Mesodermal cell (in vitro differentiated cells): ENCODE measurements around the gene TECPR1. TPM values are rescaled to one million over a fixed set of nuclear protein-coding genes. Genes with fewer than 3 reads are reported as not detected.

Source experiments
- H3K27ac ChIP-seq: 2 replicates; pipeline ENCODE4 v1.7.0; 2013; ENCODE audit warnings: mild to moderate bottlenecking, low read depth, low read length, moderate library complexity; ENCODE audit not compliant: severe bottlenecking
- H3K36me3 ChIP-seq: 2 replicates; pipeline ENCODE4 v1.7.1; 2013; ENCODE audit warnings: mild to moderate bottlenecking, low read length, moderate library complexity; ENCODE audit not compliant: control insufficient read depth, insufficient read depth
- H3K4me1 ChIP-seq: one replicate; pipeline ENCODE4 v1.7.1; 2013; ENCODE audit warnings: mild to moderate bottlenecking, low read length; ENCODE audit not compliant: insufficient read depth, control insufficient read depth, poor library complexity, severe bottlenecking
- H3K4me3 ChIP-seq: 2 replicates; pipeline ENCODE4 v1.7.0; 2013; ENCODE audit warnings: low read length, control low read depth, mild to moderate bottlenecking; ENCODE audit not compliant: insufficient read depth, poor library complexity, severe bottlenecking; ENCODE audit errors: extremely low read depth
- H3K9me3 ChIP-seq: 2 replicates; pipeline ENCODE4 v1.7.1; 2013; ENCODE audit warnings: mild to moderate bottlenecking, low read length, moderate library complexity; ENCODE audit not compliant: control insufficient read depth
- WGBS, 2 experiments: methylation state at CpG; one replicate each; pipeline ENCODE4 v1.1.5; 2013; ENCODE audit warnings: missing lambda C conversion rate in 2 of 2; ENCODE audit not compliant: insufficient coverage in 2 of 2; 5-methylcytosine and 5-hydroxymethylcytosine counted together
- polyA plus RNA-seq, 2 experiments: library from polyadenylated mRNA; stranded (reverse); fragments of 50-300 nt; gene quantifications; one replicate each; pipeline ENCODE4 v1.2.3, GENCODE V29; 2013

TECPR1 gene, protein sequence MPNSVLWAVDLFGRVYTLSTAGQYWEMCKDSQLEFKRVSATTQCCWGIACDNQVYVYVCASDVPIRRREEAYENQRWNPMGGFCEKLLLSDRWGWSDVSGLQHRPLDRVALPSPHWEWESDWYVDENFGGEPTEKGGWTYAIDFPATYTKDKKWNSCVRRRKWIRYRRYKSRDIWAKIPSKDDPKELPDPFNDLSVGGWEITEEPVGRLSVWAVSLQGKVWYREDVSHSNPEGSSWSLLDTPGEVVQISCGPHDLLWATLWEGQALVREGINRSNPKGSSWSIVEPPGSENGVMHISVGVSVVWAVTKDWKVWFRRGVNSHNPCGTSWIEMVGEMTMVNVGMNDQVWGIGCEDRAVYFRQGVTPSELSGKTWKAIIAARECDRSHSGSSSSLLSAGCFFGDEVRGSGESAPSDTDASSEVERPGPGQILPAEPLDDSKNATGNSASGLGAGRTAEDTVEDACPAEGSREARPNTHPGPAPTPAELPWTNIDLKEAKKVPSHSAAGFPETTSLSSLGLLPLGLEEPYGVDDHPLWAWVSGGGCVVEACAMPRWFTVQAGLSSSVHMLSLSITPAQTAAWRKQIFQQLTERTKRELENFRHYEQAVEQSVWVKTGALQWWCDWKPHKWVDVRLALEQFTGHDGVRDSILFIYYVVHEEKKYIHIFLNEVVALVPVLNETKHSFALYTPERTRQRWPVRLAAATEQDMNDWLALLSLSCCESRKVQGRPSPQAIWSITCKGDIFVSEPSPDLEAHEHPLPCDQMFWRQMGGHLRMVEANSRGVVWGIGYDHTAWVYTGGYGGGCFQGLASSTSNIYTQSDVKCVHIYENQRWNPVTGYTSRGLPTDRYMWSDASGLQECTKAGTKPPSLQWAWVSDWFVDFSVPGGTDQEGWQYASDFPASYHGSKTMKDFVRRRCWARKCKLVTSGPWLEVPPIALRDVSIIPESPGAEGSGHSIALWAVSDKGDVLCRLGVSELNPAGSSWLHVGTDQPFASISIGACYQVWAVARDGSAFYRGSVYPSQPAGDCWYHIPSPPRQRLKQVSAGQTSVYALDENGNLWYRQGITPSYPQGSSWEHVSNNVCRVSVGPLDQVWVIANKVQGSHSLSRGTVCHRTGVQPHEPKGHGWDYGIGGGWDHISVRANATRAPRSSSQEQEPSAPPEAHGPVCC
- 24.3 TPM for polyA plus RNA-seq (2013, experiment 1 of 2)
- polyA plus RNA-seq (2013, experiment 2 of 2), result 19.2 TPM

DNA sequence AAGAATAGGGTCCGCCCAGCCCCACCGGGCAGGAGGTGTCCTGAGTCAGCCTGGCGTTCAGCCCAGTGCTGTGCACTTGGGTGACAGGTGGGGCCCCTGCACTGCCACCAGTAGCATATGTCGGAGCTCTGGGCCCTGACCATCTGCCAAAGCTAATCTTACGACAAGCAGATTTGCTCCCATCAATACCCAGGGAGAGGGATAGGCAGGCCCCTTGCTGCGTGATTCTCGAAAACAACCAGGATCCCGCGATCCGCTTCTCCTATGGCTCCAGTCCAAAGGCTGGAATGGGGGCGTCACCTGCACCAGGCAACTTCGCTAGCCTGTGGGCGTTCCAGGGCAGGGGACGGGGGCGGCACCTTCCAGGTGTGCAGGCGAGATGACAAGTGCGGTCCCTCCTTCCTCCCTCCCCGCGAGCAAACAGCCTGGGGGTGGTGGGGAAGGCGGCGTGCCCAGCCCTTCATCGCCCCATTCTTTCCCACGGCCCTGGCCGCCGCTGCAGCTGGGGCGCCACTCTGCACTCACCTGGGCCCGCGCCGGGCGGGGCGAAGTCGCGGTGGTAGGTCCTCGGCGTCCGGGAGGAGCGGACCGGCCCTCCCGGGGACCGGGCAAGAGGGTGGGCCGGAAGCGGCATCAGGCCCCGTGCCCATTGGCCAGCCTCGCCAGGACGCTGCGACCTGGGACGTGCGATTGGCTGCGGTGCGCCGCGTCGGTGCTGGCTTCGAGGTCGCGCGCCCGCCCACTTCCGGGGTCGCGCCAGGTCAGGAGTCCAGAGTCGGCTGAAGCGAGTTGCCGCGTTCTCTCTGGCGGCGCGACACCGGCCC is at the start of gene TECPR1:
TECPR1 (minus strand) TSS at position 632 of the 824 bp plus-strand sequence. CDS start 6,086 bp downstream, outside the sequence.
- H3K9me3 ChIP-seq, result no peaks in the 10 kb centered on the region
- H3K27ac ChIP-seq, result no peak within 1 kb of the TSS
- peaks cover 5% of the 10 kb centered on the region for H3K4me1 ChIP-seq
- WGBS, 2 experiments, result 1% methylated on average over 45 to 63 of the region's 69 CpGs
- peak within 1 kb of the TSS; percentile 87 for H3K4me3 ChIP-seq
- peaks cover 12% of the 10 kb centered on the region for H3K36me3 ChIP-seq

DNA sequence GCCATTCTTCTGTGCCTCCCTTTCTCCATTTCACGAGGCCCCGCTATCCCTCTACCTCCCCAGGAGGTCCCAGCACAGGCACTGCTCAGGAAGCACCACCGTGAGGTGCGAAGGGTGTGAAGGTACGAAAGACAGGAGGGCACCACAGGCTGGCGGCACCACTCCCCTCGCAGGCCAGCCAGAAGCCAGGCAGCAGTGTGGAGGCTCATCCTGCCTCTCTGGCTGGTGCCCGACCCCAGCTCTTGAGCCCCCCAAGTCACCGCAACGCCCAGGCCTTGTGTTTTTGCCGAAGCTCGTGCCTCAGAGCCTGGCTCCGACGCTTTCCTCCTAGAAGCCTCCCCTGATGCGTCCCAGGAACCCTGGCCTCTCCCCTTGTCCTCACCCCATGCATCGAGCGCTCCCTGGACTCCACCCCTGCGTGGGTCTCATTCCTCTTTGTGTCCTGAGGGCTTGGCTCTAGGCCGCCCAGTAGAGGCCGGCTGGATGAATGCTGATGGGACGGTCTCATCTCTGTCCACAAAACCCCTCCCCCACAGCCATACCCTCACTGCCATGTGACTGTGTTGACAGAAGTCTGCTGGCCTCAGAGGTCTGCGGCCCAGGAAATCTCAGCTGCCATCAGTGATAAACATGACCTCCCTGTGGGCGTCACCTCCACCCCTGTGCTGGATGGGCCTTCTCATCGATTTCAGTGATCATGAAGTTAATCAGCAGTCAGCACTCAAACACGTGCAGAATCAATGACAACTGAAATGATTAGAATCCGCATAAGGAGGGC is 48.8 kb upstream of the TECPR1 start:
- Histone ChIP-seq H3K9me3 (no peaks in the 10 kb centered on the region), H3K4me1 (peaks cover 25% of the 10 kb centered on the region), H3K4me3 (no peak overlapping the region), H3K27ac (peak overlapping the region; percentile 29), H3K36me3 (peaks cover 28% of the 10 kb centered on the region)
- 81 to 87% methylated on average over 19 to 26 of the region's 26 CpGs for WGBS, 2 experiments

DNA sequence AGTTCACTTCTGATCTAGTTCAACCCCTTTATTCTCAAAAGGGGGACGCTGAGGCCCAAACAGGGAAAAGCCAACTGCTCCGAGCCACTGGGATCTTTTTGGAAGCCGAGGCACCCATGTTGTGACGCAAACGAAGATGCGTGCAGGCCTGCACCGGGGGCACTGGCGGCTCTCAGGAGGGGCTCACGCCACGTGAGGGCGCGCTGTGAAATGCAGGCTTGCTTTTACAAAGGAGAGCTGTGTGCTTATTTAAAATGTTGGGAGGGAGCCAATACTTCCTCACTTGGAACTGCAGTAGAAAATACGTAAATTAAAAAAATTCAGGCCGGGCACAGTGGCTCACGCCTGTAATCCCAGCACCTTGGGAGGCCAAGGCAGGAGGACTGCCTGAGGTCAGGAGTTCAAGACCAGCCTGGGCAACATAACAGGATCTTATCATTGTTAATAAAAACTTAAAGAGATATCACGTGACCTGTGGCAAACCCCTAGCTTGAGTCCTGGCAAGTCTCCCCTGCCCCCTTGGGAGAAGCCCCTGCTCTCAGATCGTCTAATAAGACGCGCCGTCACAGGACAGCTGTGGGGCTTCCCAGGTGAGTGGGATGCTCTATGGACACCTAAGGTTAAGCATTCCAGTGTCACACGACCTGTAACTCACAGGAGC is 45.7 kb upstream of the TECPR1 start:
- Histone ChIP-seq H3K4me1 (peaks cover 13% of the 10 kb centered on the region), H3K4me3 (no peak overlapping the region), H3K9me3 (no peaks in the 10 kb centered on the region), H3K27ac (no peak overlapping the region), H3K36me3 (peaks cover 46% of the 10 kb centered on the region)
- WGBS, 2 experiments, result 87 to 93% methylated on average over 19 to 21 of the region's 21 CpGs

DNA sequence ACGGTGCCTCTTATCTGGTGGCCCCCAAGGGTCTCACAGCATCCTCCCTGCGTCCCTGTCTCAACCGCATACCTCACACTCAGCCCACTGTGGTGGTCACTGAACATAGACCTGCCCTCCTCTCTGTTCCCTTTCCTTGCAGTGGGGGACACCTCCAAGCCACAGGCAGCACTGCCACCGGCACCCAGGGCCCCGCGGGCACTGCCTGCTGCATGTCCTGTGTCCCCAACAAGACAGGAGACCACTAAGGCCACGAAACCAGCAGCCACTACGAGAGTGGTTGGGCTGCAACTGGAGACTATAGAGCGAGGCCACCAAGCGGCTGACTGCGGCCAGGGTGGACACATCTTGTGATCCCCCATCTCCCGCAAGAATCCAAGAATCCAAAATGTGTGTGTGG is 44.8 kb upstream of the TECPR1 start:
- no peak overlapping the region for H3K4me3 ChIP-seq
- H3K9me3 ChIP-seq, result no peaks in the 10 kb centered on the region
- peaks cover 55% of the 10 kb centered on the region for H3K36me3 ChIP-seq
- no peak overlapping the region for H3K27ac ChIP-seq
- 86 to 90% methylated on average over 11 to 12 of the region's 12 CpGs for WGBS, 2 experiments
- H3K4me1 ChIP-seq, result peaks cover 13% of the 10 kb centered on the region

DNA sequence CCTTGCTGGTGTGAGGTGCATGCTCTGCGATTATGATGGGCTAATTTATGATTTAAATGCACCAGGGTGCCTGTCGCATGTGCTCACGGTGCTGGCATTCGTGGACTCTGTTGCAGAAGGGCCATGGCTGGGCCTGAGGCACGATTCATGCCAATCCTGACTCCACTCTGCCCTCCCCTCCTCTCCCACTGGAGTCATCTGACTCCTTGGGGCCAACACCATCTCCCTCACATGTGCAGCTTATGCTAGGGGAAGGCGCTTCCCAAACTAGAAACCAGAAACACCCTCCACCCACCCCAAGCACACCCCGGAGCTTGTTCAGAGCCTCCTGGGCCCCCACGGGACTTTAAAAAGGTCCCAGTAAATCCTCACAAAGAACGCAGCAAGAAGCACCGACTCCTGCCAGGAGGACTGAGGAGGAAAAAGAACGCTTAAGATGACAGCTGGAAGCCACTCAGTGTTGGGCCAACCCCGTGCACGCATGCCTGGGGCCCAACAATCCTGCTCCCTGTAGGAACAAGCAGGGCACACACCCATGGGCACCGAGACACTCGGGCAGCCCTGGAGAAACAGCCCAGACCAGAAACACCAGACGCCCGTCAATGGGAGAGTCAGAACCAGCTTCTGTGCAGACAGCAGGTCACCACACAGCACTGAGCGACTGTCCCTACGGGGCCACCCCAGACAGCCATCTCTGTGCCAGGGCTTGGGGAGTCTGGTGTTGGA is 43.6 kb upstream of the TECPR1 start:
- Histone ChIP-seq H3K4me1 (peaks cover 8% of the 10 kb centered on the region), H3K9me3 (no peaks in the 10 kb centered on the region), H3K36me3 (peaks cover 62% of the 10 kb centered on the region), H3K27ac (no peak overlapping the region), H3K4me3 (no peak overlapping the region)
- WGBS, 2 experiments, result 94 to 95% methylated on average over 16 to 18 of the region's 19 CpGs

DNA sequence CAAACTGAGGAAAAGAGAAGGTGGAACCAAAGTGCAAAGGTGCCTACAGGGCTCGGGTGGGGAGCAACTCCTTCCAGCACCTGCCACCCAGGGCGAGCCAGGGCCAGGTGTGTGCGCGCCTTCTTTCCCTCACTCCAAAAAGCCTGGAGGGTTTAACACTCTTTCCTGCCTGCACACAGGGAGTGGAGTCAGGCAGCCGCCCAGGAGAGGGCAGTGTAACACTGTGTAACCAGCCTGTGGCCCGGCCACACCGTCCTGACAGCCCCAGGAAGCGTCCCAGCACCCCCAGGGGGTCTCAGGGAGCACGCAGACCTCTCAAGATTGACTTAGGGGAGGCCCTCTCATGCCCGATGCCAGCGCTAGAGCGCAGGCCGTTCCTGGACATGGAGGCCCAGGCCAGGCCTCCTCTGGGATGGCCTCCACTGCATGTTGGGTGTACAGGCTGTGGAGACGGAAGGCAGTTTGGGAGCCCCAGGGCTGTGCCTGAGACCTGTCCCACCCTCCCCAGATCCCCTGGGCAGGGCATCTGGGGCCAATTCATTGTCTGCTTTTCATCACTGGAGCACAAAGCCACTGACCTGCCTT is 42.9 kb upstream of the TECPR1 start:
- WGBS, 2 experiments, result 26 to 34% methylated on average over 11 to 13 of the region's 14 CpGs
- Histone ChIP-seq H3K27ac (no peak overlapping the region), H3K4me3 (no peak overlapping the region), H3K36me3 (peaks cover 64% of the 10 kb centered on the region), H3K4me1 (peaks cover 3% of the 10 kb centered on the region), H3K9me3 (no peaks in the 10 kb centered on the region)

DNA sequence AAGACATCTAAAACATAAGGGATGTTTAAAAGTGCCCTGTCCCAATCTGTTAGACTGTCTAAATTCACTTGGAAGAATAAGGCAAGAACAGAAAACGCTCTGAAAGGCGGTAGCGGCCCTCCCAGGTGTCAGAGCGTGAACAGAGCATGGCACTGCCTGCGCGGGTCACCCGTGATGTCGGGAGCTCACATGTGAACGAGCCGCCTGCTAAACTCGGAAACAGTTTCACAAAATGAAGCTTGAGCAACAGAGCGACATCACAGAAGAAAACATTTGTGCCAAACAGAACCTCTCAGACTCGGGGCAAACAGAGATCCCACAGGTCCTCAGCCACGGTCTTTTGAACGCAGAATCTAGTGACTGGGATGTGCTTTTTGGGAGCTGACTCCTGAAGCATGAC is 42.3 kb upstream of the TECPR1 start:
- no peaks in the 10 kb centered on the region for H3K9me3 ChIP-seq
- no peak overlapping the region for H3K27ac ChIP-seq
- WGBS, 2 experiments, result 86 to 91% methylated on average over 15 of the region's 15 CpGs
- H3K4me1 ChIP-seq, result peaks cover 3% of the 10 kb centered on the region
- no peak overlapping the region for H3K4me3 ChIP-seq
- H3K36me3 ChIP-seq, result peaks cover 65% of the 10 kb centered on the region

DNA sequence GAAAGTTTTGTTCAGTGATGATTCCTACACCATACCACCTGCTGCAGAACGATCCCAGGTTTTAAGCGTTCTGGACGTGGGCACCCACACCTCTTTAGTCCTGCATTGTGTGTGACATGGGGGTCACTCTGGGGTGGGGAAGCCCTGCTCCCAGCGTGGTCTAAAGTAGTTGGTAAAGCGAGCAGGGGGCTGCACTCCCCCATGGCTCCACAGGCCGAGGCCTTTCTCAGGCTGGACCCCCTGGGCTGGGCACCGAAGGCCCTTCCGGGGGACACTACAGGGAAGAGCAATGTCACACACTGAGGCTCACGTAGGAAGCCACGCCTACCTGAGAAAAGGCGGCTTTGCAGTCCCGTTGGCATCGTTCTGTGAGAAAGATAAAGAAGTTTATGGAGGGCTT is 41.7 kb upstream of the TECPR1 start:
- 92 to 98% methylated on average over 12 to 13 of the region's 13 CpGs for WGBS, 2 experiments
- H3K4me1 ChIP-seq, result peaks cover 3% of the 10 kb centered on the region
- H3K27ac ChIP-seq, result no peak overlapping the region

More for the DNA sequence above, 41.7 kb upstream of the TECPR1 start:
- Histone ChIP-seq H3K4me3 (no peak overlapping the region), H3K9me3 (no peaks in the 10 kb centered on the region), H3K36me3 (peaks cover 69% of the 10 kb centered on the region)
